T-helper 1 cell treated with Interleukin-12 subunit alpha and Interleukin-12 subunit beta and Interleukin-4 antibody, amounts not matched to agents 30 ng/mL and 1 ng/mL, for 36 hours (primary cell): ENCODE data around the gene IFITM5. TPM values are rescaled to one million over a fixed set of nuclear protein-coding genes. Genes with fewer than 3 reads are reported as not detected.

Experiments
- intact Hi-C: fragments of 100-400 bp; cut with micrococcal nuclease; formaldehyde crosslinking; loops from one replicate; pipeline ENCODE4 v1.15.1; 2024
- total RNA-seq: library from RNA; stranded (reverse); gene quantifications from 2 replicates; pipeline ENCODE4 v1.2.3, GENCODE V29; 2022

IFITM5 gene
- total RNA-seq, 1 donor from 2014 or later: not detected

DNA sequence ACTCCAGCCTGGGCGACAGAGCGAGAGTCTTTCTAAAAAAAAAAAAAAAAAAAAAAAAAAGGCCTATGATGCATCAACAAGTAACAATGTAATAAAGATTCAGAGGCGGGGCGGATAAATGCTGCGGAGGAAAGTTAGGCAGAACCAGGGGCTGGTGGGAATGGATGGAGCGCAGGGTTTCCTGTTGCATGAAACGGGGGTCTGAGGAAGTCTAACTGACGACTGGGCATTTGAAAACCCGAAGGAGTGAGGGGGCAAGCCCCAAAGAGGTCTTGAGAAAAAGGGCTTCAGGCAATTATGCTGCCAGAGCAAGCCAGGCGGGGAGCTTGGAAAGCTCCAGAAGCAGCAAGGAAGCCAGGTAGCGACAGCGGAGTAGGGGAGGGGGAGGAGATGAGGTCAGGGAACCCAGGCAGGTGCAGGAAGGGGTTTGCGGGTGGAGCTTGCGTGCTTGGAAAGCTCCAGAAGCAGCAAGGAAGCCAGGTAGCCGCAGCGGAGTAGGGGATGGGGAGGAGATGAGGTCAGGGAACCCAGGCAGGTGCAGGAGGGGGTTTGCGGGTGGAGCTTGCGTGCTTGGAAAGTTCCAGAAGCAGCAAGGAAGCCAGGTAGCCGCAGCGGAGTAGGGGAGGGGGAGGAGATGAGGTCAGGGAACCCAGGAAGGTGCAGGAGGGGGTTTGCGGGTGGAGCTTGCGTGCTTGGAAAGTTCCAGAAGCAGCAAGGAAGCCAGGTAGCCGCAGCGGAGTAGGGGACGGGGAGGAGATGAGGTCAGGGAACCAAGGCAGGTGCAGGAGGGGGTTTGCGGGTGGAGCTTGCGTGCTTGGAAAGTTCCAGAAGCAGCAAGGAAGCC lies 12.1 kb downstream of the IFITM5 start:
- intact Hi-C loops: loop anchor here (1.0 to 5.0 kb wide), 4 partner anchors 18 to 80 kb away; partner anchors contain the start of genes BET1L, PSMD13, RIC8A and SIRT3

DNA sequence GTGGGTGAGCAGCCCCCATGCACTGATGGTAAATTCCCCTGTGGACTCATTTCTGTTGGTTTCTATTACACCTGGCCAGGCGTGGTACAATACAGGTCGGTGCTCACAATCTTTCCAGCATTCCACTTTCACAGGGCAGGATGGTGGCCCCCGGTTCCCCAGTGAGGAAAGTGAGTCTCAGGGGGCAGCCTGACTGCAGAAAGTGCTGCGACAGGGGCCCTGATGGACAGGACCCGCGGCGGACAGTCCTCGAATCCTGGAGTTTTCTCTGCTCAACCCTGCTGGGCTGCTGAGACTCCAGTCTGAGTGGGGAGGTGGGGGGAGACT lies 13.5 kb downstream of the IFITM5 start:
- intact Hi-C loops: loop anchor here (2.0 to 5.0 kb wide), 3 partner anchors 35 to 79 kb away; partner anchors contain the start of genes BET1L, PSMD13, RIC8A and SIRT3

DNA sequence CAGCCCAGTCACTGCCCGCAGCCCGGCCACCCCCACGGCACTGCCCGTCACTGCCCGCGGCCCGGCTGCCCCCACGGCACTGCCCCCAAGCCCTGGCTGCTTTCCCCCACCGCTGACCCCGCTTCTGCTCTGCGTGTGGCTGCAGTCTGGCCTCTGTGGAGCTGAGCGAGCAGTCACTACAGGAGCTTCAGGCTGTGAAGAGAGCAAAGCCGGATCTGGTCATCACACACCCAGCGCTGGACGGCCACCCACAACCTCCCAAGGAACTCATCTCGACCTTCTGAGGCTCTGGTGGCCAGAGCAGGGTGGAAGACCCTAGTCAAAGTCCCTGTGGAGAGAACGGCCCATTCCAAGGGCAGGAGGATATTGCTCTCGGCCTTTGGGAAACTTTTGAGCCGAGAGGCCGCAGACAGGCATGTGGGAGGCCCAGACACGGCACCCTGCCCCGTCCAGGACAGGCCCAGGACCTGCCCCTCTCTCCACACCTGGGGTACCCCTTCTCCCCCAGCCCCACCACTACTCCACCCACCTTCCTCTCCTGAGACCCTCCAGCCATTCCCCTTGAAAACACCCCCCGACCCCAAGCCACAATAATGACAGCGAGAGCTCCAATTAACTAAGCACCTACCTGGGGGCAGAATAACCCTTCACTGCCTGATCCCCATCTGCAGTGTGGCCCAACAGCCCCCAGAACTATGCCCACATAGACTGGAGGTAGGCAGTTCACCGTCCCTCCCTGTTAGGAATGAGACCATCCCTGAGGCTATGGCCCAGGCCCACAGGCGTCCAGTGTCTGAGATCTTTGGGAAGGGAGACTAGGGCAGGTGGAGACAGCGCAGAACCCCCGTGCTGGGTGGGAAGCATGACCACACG lies 14.1 kb downstream of the IFITM5 start:
- intact Hi-C loops: loop anchor here (5.0 kb wide), 2 partner anchors 48 to 78 kb away; partner anchors contain the start of genes BET1L, PSMD13, RIC8A and SIRT3

DNA sequence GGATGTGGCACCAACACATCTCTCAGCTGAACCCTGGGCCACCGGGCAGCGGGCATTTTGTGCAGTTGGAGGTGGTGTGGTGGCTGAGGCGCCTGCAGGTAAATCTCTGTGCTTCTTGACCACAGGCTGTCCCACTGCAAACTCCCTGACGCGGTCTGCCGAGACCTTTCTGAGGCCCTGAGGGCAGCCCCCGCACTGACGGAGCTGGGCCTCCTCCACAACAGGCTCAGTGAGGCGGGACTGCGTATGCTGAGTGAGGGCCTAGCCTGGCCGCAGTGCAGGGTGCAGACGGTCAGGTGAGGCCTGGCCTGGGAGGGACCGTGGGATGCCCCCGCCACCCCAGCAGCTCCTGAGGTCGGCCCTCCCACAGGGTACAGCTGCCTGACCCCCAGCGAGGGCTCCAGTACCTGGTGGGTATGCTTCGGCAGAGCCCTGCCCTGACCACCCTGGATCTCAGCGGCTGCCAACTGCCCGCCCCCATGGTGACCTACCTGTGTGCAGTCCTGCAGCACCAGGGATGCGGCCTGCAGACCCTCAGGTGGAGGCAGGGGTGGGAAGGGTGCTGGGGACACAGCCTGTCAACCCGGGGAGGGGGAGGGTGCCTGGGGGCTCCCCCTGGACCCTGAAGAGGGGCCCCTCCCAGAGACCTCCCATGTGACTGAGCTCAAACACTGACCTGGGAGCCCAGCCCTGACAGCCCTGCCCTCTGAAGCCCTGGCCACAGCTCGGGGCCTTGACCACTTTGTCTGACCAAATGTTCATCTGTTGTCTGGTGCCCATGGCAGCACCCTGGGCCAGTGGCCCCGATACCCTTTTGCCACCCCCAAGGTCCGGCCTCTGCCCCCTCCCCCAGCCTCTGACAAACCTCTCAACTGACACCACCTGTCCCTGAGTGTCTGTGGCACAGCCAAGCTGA lies 15.0 kb downstream of the IFITM5 start:
- intact Hi-C loops: loop anchor here (5.0 kb wide), 2 partner anchors 47 to 77 kb away; partner anchors contain the start of genes BET1L, PSMD13, RIC8A and SIRT3

DNA sequence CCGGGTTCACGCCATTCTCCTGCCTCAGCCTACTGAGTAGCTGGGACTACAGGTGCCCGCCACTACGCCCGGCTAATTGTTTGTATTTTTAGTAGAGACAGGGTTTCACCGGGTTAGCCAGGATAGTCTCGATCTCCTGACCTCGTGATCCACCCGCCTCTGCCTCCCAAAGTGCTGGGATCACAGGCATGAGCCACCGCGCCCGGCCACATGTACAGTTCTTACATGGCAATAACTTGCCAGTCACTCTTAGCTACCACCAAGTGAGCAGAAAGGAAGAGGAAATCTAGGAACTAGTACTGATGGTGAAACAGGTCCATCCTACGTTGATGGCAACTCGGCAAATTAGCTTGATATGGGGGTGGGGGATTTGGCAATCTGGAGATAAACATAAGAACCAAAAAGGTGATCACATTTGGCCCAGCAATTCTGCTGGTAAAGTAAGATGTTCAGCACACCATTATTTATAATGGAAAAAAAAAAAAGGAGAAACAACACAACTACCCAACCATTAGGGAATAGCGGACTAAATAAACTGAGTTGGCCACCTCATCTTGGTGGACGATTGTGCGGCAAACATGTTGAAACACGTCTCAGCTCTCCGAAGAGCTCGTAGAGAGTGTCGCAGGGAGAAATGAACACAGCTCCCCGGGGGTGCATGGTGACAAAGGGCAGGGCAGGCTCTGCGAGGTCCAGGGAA lies 15.8 kb downstream of the IFITM5 start:
- intact Hi-C loops: no loop called here

DNA sequence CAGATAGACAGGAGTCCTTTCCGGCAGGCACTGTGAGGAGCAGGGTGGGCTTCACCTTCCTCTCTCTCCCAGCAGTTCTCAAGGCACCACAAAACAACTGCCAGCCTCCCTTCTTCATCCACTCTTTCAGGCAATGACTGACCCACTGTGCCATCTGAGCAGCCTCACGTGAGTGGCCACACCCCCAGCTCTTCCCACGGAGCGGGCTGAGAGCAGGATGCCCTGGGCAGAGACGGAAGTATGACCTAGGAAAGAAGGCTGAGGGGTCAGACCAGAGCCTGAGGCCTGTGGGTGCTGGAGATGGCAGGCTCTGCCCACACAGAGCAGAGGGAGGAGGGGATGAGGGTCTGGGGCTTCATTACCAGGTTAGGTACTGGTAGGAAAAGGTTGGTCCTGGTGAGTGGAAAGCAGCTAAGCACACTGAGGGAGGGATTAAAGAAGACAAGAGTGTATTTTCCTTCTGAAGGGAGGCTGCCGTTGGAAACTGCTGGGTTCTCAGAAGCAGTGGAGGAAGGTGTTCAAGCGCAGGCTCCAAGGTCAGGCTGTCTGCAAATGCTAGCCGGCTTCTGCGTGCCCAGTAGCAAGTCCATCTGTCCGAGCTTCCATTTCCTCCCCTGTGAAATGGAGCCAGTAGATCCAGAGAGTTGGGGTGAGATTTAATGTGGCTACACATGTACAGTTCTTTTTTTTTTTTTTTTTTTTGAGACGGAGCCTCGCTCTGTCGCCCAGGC lies 16.5 kb downstream of the IFITM5 start:
- intact Hi-C loops: no loop called here

DNA sequence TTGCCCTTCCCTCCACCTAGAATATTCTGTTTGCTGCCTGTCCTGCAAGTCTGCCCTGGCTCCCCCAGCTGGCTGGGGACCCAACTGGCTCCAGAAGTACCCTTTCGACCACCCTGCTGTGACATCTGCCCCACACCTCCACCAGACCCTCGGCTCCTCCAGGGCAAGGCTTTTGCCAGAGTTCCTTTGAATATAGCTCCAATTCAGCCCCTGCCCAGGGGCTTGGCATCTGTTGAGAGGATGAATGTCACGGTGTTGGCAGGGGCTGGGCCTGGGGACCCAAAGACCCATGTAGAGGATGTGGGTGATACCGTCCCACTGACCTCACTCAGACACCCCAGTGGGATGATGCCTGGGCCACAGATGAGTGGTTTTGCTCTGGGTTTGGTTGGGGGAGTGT lies 17.2 kb downstream of the IFITM5 start:
- intact Hi-C loops: no loop called here

DNA sequence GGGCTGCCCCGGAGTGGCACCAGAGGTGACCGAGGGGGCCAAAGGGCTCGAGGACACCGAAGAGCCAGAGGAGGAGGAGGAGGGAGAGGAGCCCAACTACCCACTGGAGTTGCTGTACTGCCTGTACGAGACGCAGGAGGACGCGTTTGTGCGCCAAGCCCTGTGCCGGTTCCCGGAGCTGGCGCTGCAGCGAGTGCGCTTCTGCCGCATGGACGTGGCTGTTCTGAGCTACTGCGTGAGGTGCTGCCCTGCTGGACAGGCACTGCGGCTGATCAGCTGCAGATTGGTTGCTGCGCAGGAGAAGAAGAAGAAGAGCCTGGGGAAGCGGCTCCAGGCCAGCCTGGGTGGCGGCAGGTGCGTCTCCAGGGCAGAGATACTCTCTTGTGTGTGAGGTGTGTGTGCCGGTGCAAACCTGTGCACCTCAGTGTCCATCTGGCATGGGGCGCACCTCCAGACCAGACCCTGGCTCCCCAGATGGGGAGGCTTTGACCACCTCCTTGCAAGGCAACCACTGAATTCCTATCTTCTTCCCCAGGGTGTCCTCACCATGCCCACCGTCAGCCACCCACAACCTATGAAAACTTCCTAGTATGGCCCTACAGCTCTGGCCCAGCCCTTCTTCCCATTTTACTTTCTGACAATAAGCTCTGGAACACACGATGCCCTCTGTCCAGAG lies 17.7 kb downstream of the IFITM5 start:
- intact Hi-C loops: no loop called here

DNA sequence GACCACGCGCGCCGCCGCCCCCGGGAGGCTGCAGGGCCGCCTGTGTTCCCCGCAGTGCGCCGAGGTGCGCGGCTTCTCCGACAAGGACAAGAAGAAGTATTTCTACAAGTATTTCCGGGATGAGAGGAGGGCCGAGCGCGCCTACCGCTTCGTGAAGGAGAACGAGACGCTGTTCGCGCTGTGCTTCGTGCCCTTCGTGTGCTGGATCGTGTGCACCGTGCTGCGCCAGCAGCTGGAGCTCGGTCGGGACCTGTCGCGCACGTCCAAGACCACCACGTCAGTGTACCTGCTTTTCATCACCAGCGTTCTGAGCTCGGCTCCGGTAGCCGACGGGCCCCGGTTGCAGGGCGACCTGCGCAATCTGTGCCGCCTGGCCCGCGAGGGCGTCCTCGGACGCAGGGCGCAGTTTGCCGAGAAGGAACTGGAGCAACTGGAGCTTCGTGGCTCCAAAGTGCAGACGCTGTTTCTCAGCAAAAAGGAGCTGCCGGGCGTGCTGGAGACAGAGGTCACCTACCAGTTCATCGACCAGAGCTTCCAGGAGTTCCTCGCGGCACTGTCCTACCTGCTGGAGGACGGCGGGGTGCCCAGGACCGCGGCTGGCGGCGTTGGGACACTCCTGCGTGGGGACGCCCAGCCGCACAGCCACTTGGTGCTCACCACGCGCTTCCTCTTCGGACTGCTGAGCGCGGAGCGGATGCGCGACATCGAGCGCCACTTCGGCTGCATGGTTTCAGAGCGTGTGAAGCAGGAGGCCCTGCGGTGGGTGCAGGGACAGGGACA lies 18.4 kb downstream of the IFITM5 start:
- intact Hi-C loops: no loop called here

DNA sequence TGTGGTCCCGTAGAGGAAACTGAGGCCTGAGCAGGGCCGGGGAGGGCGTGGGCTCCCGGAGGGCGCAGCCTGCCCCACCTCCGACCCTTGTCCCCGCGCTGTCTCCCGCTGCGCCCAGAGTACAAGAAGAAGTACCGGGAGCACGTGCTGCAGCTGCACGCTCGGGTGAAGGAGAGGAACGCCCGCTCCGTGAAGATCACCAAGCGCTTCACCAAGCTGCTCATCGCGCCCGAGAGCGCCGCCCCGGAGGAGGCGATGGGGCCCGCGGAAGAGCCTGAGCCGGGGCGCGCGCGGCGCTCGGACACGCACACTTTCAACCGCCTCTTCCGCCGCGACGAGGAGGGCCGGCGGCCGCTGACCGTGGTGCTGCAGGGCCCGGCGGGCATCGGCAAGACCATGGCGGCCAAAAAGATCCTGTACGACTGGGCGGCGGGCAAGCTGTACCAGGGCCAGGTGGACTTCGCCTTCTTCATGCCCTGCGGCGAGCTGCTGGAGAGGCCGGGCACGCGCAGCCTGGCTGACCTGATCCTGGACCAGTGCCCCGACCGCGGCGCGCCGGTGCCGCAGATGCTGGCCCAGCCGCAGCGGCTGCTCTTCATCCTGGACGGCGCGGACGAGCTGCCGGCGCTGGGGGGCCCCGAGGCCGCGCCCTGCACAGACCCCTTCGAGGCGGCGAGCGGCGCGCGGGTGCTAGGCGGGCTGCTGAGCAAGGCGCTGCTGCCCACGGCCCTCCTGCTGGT lies 19.2 kb downstream of the IFITM5 start:
- intact Hi-C loops: no loop called here

DNA sequence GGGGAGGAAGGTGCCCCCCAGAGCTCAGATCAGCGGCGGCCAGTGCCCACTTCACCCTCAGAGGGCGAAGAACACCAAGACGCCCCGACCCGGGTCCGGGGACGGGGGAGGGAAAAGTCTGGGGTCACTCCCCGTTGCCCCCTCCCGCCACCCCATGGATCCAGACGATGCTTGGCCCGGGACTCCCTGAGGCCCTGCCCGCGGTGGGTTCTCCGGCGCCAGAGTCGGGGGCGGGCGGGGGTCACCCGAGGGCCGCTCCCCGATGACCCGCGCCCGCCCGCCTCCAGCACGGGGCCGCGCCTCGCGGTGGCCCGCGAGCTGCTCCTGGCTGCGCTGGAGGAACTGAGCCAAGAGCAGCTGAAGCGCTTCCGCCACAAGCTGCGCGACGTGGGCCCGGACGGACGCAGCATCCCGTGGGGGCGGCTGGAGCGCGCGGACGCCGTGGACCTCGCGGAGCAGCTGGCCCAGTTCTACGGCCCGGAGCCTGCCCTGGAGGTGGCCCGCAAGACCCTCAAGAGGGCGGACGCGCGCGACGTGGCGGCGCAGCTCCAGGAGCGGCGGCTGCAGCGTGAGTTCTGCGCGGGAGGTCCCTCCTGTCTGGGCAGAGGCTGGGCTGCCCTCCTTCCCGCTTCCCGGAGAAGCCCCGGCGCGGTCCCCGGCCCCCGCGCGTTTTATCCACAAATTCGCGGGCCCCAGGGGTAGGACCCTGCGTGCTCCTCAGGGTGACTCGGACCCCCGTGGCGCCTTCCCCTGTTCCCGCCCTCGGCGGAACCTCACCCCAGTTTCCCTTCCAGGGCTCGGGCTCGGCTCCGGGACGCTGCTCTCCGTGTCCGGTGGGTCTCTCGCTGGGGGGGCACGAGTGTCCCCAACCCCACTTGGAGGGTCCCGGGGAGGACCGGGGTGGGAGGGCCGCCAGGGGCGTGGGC lies 20.0 kb downstream of the IFITM5 start:
- intact Hi-C loops: no loop called here

DNA sequence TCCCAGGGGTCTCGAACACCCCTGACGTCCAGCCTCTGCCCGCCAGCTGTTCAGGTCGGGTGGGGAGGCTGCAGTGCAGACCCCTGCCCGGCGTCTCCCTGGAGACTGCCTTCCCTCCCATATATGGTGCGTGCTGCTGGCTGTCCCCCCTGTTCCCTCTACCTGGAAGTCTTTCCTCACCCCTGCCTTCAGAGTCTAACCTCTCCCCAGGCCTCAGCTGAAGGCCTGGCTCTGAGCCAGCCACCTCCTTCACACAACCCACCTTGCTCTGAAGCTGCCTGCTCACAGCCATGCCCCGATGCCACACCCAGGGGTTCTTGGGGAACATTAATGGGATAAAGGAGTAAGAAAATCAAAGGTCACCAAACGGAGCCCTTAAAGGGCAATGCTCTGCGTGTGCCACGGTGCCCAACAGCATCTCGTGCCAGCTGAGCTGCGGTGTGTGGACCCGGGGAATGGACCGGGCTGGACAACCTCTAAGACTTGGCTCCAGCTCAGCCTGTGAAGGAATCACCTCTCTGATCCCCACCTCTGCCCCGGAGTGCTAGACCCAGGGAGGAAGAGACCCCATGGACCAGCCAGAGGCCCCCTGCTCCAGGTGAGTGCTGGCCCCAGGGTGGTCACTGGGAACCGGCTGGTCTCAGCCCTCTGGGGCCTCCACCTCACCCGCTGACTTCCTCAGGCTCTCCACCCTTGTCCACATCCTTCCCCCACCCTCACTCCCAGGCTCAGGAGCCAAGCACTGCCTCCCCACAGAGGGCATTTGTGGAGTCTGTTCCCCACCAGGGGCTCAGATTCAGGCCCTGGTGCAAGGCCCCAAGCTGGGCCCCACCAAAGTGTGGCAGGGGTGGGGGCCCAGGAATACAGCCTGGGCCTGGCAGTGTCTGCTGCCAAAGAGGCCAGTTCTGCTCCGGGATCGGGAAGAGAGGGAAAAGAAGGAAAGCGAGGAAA lies 21.1 kb downstream of the IFITM5 start, which contains the start of gene NLRP6:
NLRP6 (plus strand) TSS at position 407 of the 951 bp plus-strand sequence; CDS start at position 570, 163 bp downstream.
- intact Hi-C loops: no loop called here

DNA sequence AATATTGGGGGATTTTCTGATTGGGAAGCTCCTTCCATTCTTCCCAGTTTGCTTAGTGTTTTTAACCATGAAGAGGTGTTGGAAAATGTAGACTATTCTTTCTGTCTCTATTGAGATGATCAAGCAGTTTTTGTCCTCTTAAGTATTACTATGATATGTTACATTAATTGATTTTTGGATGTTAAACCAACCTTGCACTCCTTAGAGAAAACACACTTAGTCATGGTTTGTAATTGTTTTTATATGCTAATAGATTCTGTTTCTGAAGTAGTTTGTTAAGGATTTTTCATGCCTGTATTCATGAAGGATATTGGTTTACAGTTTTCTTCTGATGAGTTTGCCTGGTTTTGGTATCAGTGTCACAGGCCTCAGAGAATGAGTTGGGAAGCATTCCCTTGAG lies 23.1 kb downstream of the IFITM5 start:
- intact Hi-C loops: no loop called here

DNA sequence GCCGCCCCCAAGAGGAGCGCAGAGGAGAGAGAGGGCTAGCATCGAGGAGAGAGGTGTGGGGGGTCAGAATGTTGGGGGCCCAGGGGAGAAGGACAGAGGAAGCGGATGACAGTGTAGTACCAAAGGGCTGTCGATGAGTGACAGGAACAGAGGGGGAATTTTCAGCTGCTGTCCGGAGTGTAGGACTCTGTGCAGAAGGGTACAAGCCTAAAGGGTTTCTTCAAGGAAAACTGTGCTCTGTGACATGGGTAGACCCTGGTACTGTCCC lies 26.5 kb downstream of the IFITM5 start:
- intact Hi-C loops: no loop called here

DNA sequence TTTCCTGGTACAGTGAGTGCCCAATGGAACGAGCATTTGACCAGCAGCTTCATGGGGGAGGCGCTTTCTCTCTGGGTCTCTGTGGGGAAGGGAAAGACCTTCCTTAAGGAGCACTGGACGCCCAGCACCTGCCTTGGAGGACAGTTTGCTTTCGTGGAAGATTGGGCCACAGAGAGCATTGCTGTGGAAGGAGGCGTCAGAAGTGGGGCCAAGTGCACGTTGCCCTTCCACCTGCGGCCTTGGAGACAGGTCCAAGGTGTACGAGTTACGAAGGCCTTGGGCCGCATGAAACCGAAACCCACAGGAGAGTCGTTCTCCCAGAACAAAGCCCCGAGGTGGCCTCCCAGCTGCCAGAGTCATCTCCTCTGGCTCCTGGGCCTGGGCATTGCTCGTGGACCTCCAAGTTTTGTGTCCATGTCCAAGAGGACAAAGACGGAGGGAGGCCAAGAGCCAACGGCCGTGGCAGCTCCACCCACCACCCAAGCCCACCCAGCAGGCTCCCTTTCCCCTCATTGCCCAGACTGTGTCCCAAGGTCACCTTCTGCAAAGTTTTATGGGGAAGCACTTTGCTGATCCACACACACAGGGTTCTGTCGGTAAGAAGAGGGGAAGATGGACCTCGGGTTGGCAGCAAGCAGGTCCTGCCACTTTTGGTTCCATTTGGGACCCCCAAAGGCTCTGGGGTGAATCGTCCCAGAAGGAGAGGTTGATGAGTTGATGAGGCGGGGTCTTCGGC lies 27.0 kb downstream of the IFITM5 start:
- intact Hi-C loops: no loop called here
